ENCODE measurements around the gene NACA. TPM values are rescaled to one million over a fixed set of nuclear protein-coding genes. Genes with fewer than 3 reads are reported as not detected.
A peak's percentile ranks its signal among the peaks of the same experiment; 100 is the strongest.
"Not testable (repeated sequence)": the region's sequence is repeated elsewhere in the genome, so short reads cannot be mapped to it uniquely, and the experiment has no call there.

The NACA gene
- total RNA-seq, 4 donors from 2014 or later, result 313 to 793 (median 416) TPM

DNA sequence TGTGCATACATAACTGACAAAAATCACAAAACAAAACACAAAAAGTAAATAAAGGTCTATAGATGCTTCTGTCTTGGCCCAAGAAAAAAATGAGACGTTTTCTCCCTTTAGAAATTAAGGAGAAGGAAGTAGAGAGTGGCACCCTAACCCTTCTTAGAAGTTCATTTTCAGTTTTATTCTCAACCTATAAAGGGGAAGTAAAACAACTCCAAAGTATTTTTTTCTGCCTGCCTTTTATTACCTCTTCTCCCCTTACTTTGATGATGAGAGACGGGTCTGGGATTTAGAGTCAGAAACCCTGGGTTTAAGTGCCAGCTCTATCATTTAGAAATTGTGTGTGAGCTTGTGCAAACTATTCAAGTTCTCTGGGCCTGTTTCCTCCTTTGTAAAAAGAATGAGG, 24.3 kb upstream of the NACA start:
- Histone ChIP-seq H3K36me3 (peaks cover 0 to 20% (median 0%) of the 10 kb centered on the region in 3 donors), H3K9me3 (no peaks in the 10 kb centered on the region), H3K4me1 (peaks cover 0 to 7% (median 3%) of the 10 kb centered on the region in 4 donors), H3K27ac (peak overlapping the region in 2 of 4 donors; percentile 37 to 68), H3K4me3 (no peak overlapping the region), H3K27me3 (no peaks in the 10 kb centered on the region)
- no peak for DNase-seq
- TF ChIP-seq POLR2A (IDR thresholded peaks at IDR 0.05), result no peak
- TF ChIP-seq, protein P1, sequence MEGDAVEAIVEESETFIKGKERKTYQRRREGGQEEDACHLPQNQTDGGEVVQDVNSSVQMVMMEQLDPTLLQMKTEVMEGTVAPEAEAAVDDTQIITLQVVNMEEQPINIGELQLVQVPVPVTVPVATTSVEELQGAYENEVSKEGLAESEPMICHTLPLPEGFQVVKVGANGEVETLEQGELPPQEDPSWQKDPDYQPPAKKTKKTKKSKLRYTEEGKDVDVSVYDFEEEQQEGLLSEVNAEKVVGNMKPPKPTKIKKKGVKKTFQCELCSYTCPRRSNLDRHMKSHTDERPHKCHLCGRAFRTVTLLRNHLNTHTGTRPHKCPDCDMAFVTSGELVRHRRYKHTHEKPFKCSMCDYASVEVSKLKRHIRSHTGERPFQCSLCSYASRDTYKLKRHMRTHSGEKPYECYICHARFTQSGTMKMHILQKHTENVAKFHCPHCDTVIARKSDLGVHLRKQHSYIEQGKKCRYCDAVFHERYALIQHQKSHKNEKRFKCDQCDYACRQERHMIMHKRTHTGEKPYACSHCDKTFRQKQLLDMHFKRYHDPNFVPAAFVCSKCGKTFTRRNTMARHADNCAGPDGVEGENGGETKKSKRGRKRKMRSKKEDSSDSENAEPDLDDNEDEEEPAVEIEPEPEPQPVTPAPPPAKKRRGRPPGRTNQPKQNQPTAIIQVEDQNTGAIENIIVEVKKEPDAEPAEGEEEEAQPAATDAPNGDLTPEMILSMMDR (IDR thresholded peaks at IDR 0.05), result no peak

DNA sequence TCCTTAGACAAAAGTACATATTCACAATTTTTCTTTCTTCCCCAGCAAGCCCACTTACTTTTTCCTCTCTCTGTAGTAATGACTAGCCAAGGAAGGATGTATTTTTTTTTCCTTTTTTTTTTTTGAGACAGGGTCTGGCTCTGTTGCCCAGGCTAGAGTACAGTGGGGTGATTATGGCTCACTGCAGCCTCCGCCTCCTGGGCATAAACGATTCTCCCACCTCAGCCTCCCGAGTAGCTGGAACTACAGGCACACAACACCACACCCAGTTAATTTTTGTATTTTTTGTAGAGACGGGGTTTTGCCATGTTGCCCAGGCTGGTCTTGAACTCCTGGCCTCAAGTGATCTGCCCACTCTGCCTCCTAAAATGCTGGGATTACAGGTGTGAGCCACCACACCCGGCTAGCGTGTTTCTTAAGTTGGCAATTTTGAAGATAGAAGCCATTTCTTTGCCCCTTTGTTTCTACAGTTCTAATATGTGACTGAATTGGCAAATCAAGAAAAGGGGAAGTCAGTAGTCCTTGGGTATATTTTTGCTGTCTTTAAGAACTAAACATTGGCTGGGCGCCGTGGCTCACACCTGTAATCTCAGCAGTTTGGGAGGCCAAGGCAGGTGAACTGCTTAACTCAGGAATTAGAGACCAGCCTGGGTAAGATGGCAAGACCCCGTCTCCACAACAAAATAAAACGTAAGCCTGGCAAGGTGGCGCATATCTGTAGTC, 3.2 kb upstream of the NACA start:
- Histone ChIP-seq H3K36me3 (no peaks in the 10 kb centered on the region), H3K27me3 (no peaks in the 10 kb centered on the region), H3K9me3 (no peaks in the 10 kb centered on the region), H3K4me1 (peaks cover 0 to 10% (median 6%) of the 10 kb centered on the region in 4 donors), H3K4me3 (no peak overlapping the region), H3K27ac (no peak overlapping the region)
- no peak for TF ChIP-seq POLR2A (IDR thresholded peaks at IDR 0.05)
- TF ChIP-seq, protein P1 (IDR thresholded peaks at IDR 0.05), result no peak
- no peak for DNase-seq

GRCh38 chr12:56726196-56726675, 1.1 kb upstream of the NACA start:
- not testable (repeated sequence) for H3K9me3 ChIP-seq, DNase-seq, H3K4me3 ChIP-seq, H3K27me3 ChIP-seq, H3K36me3 ChIP-seq
- Histone ChIP-seq H3K4me1 (peaks cover 0 to 28% (median 18%) of the 10 kb centered on the region in 4 donors), H3K27ac (peak overlapping the region; percentile 85 to 93 (median 88))

GRCh38 chr12:56725723-56726102, 614 bp upstream of the NACA start:
- peaks cover 0 to 13% (median 0%) of the 10 kb centered on the region in 3 donors for H3K36me3 ChIP-seq
- H3K4me3 ChIP-seq, result peak overlapping the region; percentile 56 to 93 (median 82)
- H3K9me3 ChIP-seq, result no peaks in the 10 kb centered on the region
- no peak for DNase-seq
- peaks cover 0 to 33% (median 20%) of the 10 kb centered on the region in 4 donors for H3K4me1 ChIP-seq
- no peaks in the 10 kb centered on the region for H3K27me3 ChIP-seq
- no peak for TF ChIP-seq POLR2A (IDR thresholded peaks at IDR 0.05)
- TF ChIP-seq, protein P1 (IDR thresholded peaks at IDR 0.05), result no peak
- peak overlapping the region; percentile 85 to 93 (median 88) for H3K27ac ChIP-seq

GRCh38 chr12:56724701-56724971, 463 bp downstream of the NACA start:
- Histone ChIP-seq H3K4me3 (peak overlapping the region; percentile 56 to 93 (median 82)), H3K9me3 (no peaks in the 10 kb centered on the region), H3K27ac (peak overlapping the region; percentile 85 to 93 (median 88)), H3K36me3 (peaks cover 0 to 23% (median 0%) of the 10 kb centered on the region in 3 donors), H3K27me3 (no peaks in the 10 kb centered on the region), H3K4me1 (peaks cover 0 to 44% (median 28%) of the 10 kb centered on the region in 4 donors)
- DNase-seq, result peak in 2 of 3 donors; percentile 25 to 50
- TF ChIP-seq, protein P1 (IDR thresholded peaks at IDR 0.05), result no peak
- no peak for TF ChIP-seq POLR2A (IDR thresholded peaks at IDR 0.05)

DNA sequence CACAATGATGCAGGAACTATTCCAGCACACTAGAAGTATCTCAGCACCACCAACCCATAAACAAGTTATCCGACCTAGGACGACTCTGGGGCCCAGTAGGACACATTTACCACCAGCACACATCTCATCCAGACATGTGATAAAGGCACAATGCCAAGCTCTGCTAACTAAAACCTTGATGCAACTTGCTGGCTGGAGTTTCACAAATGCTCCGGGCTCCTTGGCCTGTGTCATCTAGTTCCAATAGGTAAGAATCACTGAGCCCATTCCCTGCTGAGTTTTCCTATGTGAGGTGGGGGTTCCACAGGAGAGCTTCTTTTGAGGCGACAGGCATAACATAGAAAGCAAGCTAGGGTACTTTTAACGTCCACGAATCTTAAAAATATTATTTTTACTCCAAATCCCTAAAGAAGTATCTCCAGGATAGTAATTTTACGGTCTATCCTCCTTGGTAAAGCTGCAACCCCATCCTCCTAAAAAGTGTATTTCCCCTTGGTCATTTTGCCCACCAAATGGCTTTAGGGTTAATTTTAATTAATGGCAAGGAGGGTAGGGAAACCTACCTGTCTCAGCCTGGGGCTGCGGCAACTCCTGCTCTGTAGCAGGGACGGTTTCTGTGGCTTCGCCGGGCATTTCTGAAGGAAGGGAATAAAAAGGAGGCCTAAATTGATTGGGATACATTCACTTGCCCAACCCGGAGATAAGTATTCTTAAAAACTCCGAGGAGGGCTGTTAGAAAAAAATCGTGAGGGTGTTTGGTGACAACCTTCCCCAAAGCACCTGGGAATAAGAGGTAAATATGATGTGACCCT, 1.0 kb downstream of the NACA start:
- Histone ChIP-seq H3K4me3 (peak overlapping the region; percentile 56 to 93 (median 82)), H3K27ac (peak overlapping the region; percentile 85 to 93 (median 88)), H3K36me3 (peaks cover 0 to 29% (median 0%) of the 10 kb centered on the region in 3 donors), H3K4me1 (peaks cover 0 to 49% (median 30%) of the 10 kb centered on the region in 4 donors), H3K27me3 (no peaks in the 10 kb centered on the region), H3K9me3 (no peaks in the 10 kb centered on the region)
- DNase-seq, result peak in 2 of 3 donors; percentile 28 to 65
- TF ChIP-seq, protein P1 (IDR thresholded peaks at IDR 0.05), result no peak
- no peak for TF ChIP-seq POLR2A (IDR thresholded peaks at IDR 0.05)
